Activated T-cell treated with anti-CD3 and anti-CD28 coated beads, Interleukin-2, amount 50 U/mL, for 24 hours (primary cell): ENCODE results near the gene ZNF236.
"Not testable (repeated sequence)": the region's sequence is repeated elsewhere in the genome, so short reads cannot be mapped to it uniquely, and the experiment has no call there.

ENCODE experiments used
- DNase-seq: peaks from one replicate; pipeline ENCODE4 v3.0.0-alpha.2; 2020
- H3K27ac Mint-ChIP-seq: 2 replicates; pipeline ENCODE4 v1.8.0; 2020; ENCODE audit warnings: mild to moderate bottlenecking, mixed read lengths
- H3K27me3 Mint-ChIP-seq: 2 replicates; pipeline ENCODE4 v1.8.0; 2020; ENCODE audit warnings: mixed read lengths
- H3K36me3 Mint-ChIP-seq: 2 replicates; pipeline ENCODE4 v1.8.0; 2020; ENCODE audit warnings: low read depth, mixed read lengths
- H3K4me1 Mint-ChIP-seq: 2 replicates; pipeline ENCODE4 v1.8.0; 2020; ENCODE audit warnings: low read depth, mixed read lengths
- H3K4me3 Mint-ChIP-seq: 2 replicates; pipeline ENCODE4 v1.8.0; 2020; ENCODE audit warnings: mild to moderate bottlenecking, moderate library complexity, mixed read lengths
- H3K9me3 Mint-ChIP-seq: 2 replicates; pipeline ENCODE4 v1.8.0; 2020; ENCODE audit warnings: mixed read lengths

The ZNF236 gene

GRCh38 chr18:76982038-76982437 lies 159.7 kb downstream of the ZNF236 start:
- peaks cover 8% of the 10 kb centered on the region for H3K4me1 Mint-ChIP-seq
- no peak overlapping the region for H3K27ac Mint-ChIP-seq
- H3K9me3 Mint-ChIP-seq: no peaks in the 10 kb centered on the region
- DNase-seq: no peak
- peaks cover 13% of the 10 kb centered on the region for H3K36me3 Mint-ChIP-seq
- no peak overlapping the region for H3K4me3 Mint-ChIP-seq
- no peaks in the 10 kb centered on the region for H3K27me3 Mint-ChIP-seq

DNA sequence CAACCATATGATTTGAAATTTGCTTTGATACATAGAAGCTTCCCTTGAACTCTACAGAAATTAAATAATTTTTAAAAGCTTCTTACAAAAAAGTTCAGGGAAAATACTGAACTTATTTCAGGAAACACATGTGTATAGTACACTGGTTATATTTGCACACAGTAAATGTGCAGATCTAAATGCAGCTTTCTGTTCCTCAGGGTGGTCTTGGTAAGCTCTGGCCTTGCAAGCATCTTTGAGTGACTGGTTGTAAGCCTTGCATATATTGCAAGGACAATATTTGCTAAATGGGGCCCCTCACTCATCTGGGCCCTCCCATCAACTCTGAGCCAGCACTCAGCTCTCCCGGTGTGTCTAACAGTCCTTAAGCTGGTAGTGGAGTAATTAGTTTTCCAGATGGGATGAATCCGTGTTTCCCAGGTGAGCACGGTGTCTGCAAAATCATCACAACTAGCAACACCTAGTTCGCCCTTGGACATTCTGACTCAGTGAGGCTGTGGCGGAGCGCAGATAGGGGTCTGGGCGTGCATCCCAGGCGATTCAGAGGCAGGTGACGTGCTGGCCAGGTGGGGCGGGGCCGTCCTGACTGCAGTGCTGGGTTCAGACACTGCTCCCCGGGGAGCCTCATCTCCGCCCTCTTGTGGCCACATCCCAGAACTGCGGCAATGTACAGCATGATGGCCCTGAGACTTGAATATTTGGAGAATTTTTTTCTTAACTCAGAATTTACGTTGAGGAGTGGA lies 160.7 kb downstream of the ZNF236 start:
- peak; percentile 89 for DNase-seq
- Mint-ChIP-seq H3K27me3 (no peaks in the 10 kb centered on the region), H3K27ac (peak overlapping the region; percentile 40), H3K4me3 (no peak overlapping the region), H3K4me1 (peaks cover 8% of the 10 kb centered on the region), H3K9me3 (no peaks in the 10 kb centered on the region), H3K36me3 (peaks cover 13% of the 10 kb centered on the region)

- peak overlapping the region; percentile 40 for H3K27ac Mint-ChIP-seq
Observed at GRCh38 chr18:76983613-76984051, 161.3 kb downstream of the ZNF236 start.

GRCh38 chr18:76984193-76985155 lies 162.1 kb downstream of the ZNF236 start:
- H3K27ac Mint-ChIP-seq: no peak overlapping the region
- peaks cover 8% of the 10 kb centered on the region for H3K4me1 Mint-ChIP-seq
- no peak overlapping the region for H3K4me3 Mint-ChIP-seq
- no peak for DNase-seq
- H3K9me3 Mint-ChIP-seq: no peaks in the 10 kb centered on the region
- no peaks in the 10 kb centered on the region for H3K27me3 Mint-ChIP-seq
- H3K36me3 Mint-ChIP-seq: peaks cover 3% of the 10 kb centered on the region

More at GRCh38 chr18:76983613-76984051, 161.3 kb downstream of the ZNF236 start:
- H3K4me3 Mint-ChIP-seq: no peak overlapping the region
- DNase-seq: no peak
- peaks cover 10% of the 10 kb centered on the region for H3K36me3 Mint-ChIP-seq
- no peaks in the 10 kb centered on the region for H3K9me3 Mint-ChIP-seq
- H3K4me1 Mint-ChIP-seq: peaks cover 8% of the 10 kb centered on the region
- no peaks in the 10 kb centered on the region for H3K27me3 Mint-ChIP-seq

DNA sequence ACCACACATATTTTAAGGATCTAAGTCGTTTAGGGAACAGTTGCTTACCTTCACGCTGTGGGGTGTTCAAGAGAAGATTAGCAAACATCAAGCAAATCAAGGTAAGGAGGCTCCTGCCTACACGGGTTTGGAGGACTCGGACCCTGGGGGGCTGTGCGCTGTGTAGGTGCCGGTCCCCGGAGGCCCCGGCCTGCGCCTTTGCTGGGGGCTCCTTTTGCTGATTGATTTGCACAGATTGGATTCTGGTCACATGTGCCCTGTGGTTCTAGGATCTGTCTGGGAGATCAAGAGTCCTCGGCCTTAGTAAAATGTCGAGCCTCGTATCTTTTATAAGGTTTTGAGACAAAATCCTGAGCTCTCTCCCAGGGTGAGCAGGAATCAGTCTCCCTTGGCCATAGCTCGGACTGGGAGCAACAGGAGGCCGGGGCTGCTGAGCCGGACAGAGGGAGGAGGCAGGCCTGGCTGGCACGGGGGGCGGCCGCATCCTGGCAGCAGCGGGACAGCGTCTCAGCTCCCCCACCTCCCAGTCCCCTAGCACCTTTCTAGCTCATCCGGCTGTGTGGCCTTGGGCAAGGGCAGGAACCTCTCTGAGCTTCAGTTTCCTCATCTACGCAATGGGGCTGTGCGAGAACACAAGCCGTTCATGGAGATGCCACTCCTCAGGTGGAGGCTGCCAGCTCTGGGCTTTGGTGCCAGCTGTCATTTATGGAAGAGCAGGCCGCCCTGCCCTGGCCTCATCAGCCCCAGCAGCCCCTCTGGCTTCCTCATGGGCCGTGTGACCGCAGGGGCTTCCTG lies 163.0 kb downstream of the ZNF236 start:
- H3K36me3 Mint-ChIP-seq: no peaks in the 10 kb centered on the region
- no peaks in the 10 kb centered on the region for H3K27me3 Mint-ChIP-seq
- no peaks in the 10 kb centered on the region for H3K9me3 Mint-ChIP-seq
- H3K27ac Mint-ChIP-seq: no peak overlapping the region
- DNase-seq: no peak
- H3K4me1 Mint-ChIP-seq: peaks cover 8% of the 10 kb centered on the region
- no peak overlapping the region for H3K4me3 Mint-ChIP-seq

DNA sequence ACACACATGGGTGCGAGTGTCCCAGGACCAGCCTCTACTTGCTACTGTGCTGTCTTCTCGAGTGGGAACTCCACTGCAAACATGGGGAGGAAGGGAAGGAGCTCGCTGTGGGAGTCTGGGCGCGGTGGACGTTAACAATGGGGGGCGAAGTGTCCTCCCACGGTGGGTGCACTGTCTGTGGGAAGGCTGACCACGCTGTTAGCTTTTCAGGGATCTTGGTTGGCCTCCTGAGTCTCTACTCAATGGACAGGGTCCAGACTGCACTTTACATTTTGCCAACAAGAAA lies 163.5 kb downstream of the ZNF236 start:
- Mint-ChIP-seq H3K36me3 (no peaks in the 10 kb centered on the region), H3K4me1 (peaks cover 8% of the 10 kb centered on the region), H3K27me3 (no peaks in the 10 kb centered on the region), H3K9me3 (no peaks in the 10 kb centered on the region), H3K27ac (no peak overlapping the region), H3K4me3 (no peak overlapping the region)
- no peak for DNase-seq

GRCh38 chr18:76986406-76986805 lies 164.0 kb downstream of the ZNF236 start:
- H3K27ac Mint-ChIP-seq: no peak overlapping the region
- no peak overlapping the region for H3K4me3 Mint-ChIP-seq
- no peak for DNase-seq
- no peaks in the 10 kb centered on the region for H3K36me3 Mint-ChIP-seq
- no peaks in the 10 kb centered on the region for H3K27me3 Mint-ChIP-seq
- no peaks in the 10 kb centered on the region for H3K9me3 Mint-ChIP-seq
- H3K4me1 Mint-ChIP-seq: peaks cover 8% of the 10 kb centered on the region

DNA sequence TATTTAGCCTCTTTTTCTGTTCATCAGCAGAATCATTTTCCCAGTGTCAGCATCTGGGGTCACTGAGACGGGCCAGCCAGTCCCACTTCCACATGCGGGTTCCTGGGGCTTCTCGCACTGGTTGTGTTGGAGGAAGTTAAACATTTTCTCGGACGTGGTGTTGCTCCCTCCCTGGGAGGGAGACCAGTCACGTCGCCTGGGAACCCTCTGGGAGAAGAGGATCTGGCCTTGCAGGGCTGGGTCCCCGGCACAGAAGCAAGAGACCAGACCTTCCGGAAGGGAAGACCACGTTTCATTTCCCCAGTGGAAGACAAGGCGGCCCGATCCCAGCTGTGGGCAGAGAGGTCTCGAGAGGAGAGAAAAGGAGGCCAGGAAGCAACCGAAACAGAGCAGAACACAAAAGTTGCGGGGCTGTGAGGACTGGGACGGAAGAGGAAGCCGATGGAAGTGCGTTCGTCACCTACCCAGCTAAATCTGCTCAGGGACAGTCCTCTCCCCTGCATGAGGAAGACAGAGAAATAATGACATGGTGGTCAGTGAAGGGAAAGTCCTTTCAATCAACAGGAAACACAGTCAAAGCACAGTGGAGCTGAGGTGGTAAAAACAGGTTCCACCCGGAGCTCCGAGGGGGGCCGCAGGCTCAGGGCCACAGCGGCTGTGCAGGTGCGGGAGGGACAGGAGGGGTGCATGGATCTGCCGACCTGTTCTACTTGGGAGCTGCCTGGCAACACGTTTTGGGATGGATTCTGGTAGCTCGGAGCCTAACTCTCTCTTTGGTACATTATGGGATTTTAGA lies 165.9 kb downstream of the ZNF236 start:
- no peak for DNase-seq
- no peaks in the 10 kb centered on the region for H3K27me3 Mint-ChIP-seq
- no peaks in the 10 kb centered on the region for H3K9me3 Mint-ChIP-seq
- no peak overlapping the region for H3K4me3 Mint-ChIP-seq
- no peak overlapping the region for H3K27ac Mint-ChIP-seq
- H3K4me1 Mint-ChIP-seq: peaks cover 5% of the 10 kb centered on the region
- no peaks in the 10 kb centered on the region for H3K36me3 Mint-ChIP-seq

GRCh38 chr18:76988827-76989646 lies 166.7 kb downstream of the ZNF236 start:
- Mint-ChIP-seq H3K4me3 (no peak overlapping the region), H3K36me3 (no peaks in the 10 kb centered on the region), H3K27me3 (no peaks in the 10 kb centered on the region), H3K27ac (no peak overlapping the region), H3K4me1 (no peaks in the 10 kb centered on the region), H3K9me3 (no peaks in the 10 kb centered on the region)
- DNase-seq: no peak

DNA sequence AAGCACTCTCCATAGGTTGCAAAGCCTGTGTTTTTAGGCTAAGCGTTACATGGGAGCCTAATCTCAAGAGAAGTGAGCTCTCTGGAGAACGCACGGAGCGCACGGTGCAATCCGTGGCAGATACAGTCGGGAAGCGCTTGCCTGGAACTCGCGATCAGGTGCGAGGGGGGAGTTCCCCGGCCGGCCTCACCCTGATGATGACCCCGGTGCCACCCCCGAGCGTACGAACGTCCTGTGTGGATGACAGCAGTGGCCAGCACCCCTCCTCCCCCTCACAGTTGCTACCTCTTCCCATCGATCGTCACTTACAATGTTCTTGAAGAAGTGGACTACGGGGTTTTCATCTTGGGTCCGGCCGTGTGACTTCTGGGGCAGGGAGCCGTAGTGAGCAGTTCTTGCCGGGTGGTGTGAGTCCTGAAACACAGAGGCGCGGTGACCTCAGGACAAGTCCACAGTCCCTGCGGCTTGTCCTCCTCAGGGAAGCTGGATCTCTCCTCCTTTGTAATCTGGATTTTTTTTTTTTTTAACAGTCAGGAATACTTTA lies 167.4 kb downstream of the ZNF236 start:
- Mint-ChIP-seq H3K27me3 (no peaks in the 10 kb centered on the region), H3K4me3 (no peak overlapping the region), H3K27ac (no peak overlapping the region), H3K9me3 (no peaks in the 10 kb centered on the region), H3K4me1 (no peaks in the 10 kb centered on the region), H3K36me3 (no peaks in the 10 kb centered on the region)
- no peak for DNase-seq

- H3K4me1 Mint-ChIP-seq, H3K36me3 Mint-ChIP-seq, H3K27ac Mint-ChIP-seq, H3K27me3 Mint-ChIP-seq, H3K9me3 Mint-ChIP-seq, H3K4me3 Mint-ChIP-seq, DNase-seq: not testable (repeated sequence)
Observed at GRCh38 chr18:76990343-76991020, 168.1 kb downstream of the ZNF236 start.

GRCh38 chr18:76991021-76991688 lies 168.8 kb downstream of the ZNF236 start:
- H3K9me3 Mint-ChIP-seq: no peaks in the 10 kb centered on the region
- H3K27ac Mint-ChIP-seq: no peak overlapping the region
- DNase-seq: no peak
- H3K4me1 Mint-ChIP-seq: no peaks in the 10 kb centered on the region
- H3K36me3 Mint-ChIP-seq: no peaks in the 10 kb centered on the region
- H3K4me3 Mint-ChIP-seq: no peak overlapping the region
- no peaks in the 10 kb centered on the region for H3K27me3 Mint-ChIP-seq
